Esophagus muscularis mucosa (tissue), 4 donors: ENCODE data around the gene KLF15.

Experiments
- CTCF ChIP-seq, 3 experiments: fragments of 200-600 bp in 2 of 3; fragments of 450-650 bp in 1 of 3; sonication (generic) in 2 of 3; IDR thresholded peaks; one replicate each; pipeline ENCODE4 v1.5.1; 2017 to 2019; ENCODE audit warnings: antibody characterized with exemption in 3 of 3, mild to moderate bottlenecking in 2 of 3, moderate library complexity in 1 of 3
- EP300 ChIP-seq: sonication (generic); formaldehyde crosslinking; IDR thresholded peaks from one replicate; pipeline ENCODE4 v1.6.1; 2017; ENCODE audit warnings: antibody characterized with exemption
- POLR2A ChIP-seq: fragments of 450-650 bp; IDR thresholded peaks from one replicate; pipeline ENCODE4 v1.6.1; 2017; ENCODE audit warnings: antibody characterized with exemption, moderate library complexity, mild to moderate bottlenecking, low read depth
- POLR2AphosphoS5 ChIP-seq, 2 donors: sonication (generic); formaldehyde crosslinking; IDR thresholded peaks; one replicate each; pipeline ENCODE4 v1.6.1; 2017; ENCODE audit warnings: antibody characterized with exemption in 2 of 2

- TF ChIP-seq POLR2AphosphoS5 (IDR thresholded peaks at IDR 0.05) (no peak), POLR2A (no peak), CTCF (IDR thresholded peaks at IDR 0.05) (peak in 1 of 3 experiments; percentile 9), EP300 (no peak)
Measured at GRCh38 chr3:126348308-126348920, 8.8 kb downstream of the KLF15 start.
